Measurements from ENCODE around the gene TMEM208.
A peak's percentile ranks its signal among the peaks of the same experiment; 100 is the strongest.

The TMEM208 gene

DNA sequence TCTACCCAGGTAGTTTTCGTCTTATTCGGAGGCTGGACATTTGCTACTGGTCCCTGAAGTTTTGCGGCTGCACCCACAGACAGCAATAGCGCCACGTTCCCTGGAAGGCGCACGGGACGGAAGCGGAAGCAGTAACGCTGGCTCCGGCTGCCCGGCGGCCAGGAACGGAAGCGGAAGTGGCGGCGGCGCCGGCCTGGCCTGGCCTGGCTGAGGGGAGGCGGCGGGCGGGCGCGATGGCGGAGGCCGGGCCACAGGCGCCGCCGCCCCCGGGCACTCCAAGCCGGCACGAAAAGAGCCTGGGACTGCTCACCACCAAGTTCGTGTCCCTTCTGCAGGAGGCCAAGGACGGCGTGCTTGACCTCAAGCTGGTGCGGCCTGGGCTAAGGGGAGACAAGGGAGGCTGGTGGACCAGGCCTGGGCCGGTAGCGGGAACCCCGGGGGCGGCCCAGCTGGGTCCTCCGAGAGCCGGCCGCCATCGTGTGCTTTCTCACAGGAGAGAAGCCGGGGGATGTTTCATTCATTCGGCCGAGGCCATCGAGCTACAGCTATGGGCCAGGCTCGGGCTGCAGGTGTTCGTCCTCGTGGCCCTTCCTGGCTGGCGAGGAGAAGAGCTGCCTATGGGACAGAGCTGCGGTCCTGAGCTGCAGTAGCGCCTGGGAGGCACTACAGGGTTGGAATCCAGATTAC, 34.8 kb upstream of the TMEM208 start, which contains the start of gene E2F4:
E2F4 (plus strand) TSS at position 161 of the 687 bp plus-strand sequence; CDS start at position 234, 73 bp downstream.
- peak; percentile 94 for DNase-seq

DNA sequence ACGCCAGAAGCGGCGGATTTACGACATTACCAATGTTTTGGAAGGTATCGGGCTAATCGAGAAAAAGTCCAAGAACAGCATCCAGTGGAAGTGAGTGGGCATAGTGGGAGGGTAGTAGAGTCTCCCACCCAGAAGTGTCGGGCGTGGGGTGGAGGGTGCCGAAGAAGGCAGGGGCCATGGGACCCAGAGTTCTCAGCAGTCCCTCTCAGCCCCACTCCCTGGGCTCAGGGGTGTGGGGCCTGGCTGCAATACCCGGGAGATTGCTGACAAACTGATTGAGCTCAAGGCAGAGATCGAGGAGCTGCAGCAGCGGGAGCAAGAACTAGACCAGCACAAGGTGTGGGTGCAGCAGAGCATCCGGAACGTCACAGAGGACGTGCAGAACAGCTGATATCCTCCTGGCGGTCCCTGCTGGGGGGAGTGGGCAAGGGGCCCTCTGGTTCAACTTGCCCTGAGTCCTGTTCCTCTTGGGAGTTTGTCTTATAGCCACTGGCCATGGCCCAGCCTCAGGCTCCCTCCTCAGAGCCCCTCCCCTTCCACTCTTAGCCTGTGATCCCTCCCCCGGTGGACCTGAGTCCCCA, 34.1 kb upstream of the TMEM208 start:
- DNase-seq = no peak

DNA sequence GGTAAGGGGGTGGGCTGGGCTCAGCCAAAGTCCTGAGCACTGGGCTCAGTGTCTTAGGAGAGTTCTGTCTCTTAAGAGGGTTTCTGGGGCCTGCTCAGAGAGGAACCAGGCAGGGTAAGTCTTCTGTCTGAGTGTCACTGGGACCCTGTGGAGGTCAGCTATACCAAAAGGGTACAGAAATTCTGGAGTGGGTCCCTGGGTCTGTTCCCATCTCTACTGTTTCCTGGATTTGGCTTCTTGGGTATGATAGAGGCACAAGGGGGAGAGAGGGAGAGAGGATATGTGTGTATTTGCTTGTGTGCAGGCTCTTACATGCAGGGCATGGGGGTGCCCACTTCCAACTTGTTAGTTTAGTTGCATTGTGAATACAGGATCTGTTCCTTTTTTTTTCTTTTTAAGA, 33.4 kb upstream of the TMEM208 start:
- no peak for DNase-seq

DNA sequence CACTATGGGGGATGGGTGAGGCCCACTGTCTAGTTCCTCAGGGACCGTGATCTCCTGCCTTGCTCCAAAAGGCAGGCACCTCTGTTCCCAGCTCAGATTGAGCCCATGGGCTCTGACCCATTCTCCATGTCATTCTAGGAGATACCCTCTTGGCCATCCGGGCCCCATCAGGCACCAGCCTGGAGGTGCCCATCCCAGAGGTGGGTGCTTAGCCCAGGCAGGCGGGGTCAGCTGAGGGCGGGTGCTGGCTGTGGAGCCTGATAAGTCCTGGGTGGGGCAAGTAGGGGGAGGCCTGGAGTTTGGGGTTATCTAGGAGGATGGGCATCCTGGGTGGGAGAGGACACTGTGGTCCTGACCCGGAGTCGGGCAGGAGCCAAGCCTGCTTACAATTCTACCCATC, 32.7 kb upstream of the TMEM208 start:
- no peak for DNase-seq

DNA sequence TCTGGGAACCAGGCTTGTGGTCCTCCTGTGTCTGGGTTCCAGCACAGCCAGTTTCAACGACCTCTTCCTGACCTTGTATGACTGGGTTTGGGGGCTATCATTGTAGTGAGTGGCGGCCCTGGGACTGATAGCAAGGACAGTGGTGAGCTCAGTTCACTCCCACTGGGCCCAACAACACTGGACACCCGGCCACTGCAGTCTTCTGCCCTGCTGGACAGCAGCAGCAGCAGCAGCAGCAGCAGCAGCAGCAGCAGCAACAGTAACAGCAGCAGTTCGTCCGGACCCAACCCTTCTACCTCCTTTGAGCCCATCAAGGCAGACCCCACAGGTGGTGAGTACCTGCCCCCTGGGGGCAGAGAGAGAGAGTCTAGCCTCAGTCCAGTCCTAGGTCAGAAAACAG, 31.3 kb upstream of the TMEM208 start:
- no peak for DNase-seq

DNA sequence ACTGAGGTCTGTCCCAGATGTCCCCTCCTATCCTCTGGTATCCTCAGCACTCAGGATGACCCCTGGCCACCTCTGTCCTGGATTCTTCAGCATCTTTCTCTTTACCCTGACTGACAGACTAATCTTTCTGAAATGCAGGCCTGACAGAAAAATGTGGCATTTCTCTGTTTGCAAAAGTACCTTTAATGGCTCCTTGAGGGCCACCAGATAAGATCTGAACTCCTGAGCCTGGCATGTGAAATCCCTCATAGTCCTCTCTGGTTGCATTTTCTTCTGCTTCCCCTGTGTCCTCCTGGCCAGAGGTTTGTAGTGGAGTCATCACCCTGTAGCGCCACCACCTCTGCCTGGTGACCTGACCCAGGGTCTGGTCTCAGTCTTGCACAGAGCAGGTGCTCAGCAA, 30.0 kb upstream of the TMEM208 start:
- no peak for DNase-seq

DNA sequence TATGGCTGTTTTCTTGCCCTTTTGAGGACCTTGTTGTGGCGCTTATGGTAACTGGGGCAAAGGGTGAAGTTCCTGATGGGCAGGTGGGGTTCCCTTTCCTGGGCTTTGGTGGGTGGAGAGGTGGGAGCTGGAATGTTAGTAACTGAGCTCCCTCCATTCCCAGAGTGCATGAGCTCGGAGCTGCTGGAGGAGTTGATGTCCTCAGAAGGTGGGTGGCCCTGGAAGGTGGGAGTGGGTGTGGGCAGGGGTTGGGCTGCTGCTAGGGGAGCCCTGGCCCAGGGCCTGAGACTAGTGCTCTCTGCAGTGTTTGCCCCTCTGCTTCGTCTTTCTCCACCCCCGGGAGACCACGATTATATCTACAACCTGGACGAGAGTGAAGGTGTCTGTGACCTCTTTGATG, 29.2 kb upstream of the TMEM208 start:
- DNase-seq = no peak

DNA sequence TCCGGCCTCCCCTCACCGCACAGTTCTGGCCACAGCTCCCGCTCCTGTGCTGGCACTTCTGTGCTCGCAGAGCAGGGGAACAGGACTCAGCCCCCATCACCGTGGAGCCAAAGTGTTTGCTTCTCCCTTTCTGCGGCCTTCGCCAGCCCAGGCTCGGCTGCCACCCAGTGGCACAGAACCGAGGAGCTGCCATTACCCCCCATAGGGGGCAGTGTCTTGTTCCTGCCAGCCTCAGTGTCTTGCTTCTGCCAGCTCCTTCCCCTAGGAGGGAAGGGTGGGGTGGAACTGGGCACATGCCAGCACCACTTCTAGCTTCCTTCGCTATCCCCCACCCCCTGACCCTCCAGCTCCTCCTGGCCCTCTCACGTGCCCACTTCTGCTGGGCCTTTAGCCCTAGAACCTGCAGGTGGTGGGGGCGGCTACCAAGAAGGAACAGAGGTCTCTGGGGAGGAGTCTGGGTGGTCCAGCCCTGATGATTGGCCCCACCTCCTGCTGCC, 28.6 kb upstream of the TMEM208 start:
- DNase-seq = peak; percentile 57 to 64

DNA sequence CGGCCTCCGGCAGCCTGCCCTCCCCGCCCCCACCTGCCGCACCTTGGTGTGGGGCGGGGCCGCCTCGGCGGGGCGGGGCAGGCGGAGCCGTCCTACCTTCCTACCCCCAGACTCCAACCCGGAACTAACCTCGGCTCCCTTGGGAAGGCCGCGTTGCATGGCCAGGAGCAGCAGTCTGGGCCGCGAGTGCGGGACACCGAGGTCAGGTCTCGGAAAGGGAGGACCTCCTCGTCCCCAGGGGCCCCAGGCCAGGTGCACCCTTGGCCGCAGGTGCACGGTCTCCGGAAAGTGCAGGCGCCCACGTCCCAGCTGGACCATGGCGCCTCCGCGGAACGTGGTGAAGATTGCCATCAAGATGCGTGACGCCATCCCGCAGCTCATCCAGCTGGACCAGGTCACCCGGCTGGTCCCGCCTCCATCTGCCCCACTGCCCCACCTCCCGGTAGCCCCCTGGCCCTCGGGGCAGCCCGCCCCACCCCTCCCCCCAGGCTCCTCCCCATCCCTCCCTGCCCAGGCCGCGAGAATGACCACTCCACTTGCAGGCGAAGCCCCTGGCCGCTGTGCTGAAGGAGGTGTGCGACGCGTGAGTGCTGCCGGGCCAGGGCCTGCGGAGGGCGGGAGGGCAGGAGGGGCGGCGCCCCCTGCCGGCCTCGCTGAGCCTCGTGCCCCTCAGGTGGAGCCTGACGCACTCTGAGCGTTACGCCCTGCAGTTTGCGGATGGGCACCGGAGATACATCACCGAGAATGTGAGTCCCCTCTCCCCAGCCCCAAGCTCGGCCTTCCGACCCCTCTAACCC, 27.7 kb upstream of the TMEM208 start, which contains the start of gene ELMO3:
ELMO3 (plus strand) TSS at position 121 of the 797 bp plus-strand sequence; CDS start at position 317, 196 bp downstream.
- no peak for DNase-seq

DNA sequence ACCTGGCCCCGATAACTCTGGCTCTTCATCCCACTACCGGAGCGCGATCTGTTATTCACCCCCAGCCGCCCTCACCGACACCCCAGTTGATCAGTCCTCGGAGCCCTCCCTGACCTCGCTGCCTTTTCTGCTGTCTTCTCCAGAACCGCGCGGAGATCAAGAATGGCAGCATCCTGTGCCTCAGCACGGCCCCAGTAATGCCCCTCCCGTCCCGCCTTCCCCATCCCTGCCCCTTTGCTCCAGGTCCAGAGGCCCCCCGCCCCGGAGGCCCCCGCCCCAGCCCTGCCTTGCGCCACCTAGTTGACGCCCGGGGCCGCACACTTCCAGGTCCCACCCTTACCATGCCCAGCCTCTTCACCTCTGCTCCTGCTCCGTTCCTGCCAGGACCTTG, 27.1 kb upstream of the TMEM208 start:
- DNase-seq = no peak

DNA sequence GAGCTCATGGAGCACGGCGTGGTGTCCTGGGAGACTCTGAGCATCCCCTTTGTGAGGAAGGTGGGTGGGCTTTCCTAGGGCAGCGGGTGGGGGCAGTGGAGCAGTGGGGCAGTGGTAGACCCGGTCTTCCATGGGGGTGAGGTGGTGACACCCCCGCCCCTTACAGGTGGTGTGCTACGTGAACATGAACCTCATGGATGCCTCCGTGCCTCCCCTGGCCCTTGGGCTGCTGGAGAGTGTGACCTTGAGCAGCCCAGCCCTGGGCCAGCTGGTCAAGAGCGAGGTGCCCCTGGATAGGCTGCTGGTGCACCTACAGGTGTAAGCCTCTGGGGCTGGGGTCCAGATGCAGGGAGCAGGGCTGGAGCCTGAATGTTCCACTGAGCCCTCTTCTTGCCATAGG, 26.4 kb upstream of the TMEM208 start:
- DNase-seq = no peak

DNA sequence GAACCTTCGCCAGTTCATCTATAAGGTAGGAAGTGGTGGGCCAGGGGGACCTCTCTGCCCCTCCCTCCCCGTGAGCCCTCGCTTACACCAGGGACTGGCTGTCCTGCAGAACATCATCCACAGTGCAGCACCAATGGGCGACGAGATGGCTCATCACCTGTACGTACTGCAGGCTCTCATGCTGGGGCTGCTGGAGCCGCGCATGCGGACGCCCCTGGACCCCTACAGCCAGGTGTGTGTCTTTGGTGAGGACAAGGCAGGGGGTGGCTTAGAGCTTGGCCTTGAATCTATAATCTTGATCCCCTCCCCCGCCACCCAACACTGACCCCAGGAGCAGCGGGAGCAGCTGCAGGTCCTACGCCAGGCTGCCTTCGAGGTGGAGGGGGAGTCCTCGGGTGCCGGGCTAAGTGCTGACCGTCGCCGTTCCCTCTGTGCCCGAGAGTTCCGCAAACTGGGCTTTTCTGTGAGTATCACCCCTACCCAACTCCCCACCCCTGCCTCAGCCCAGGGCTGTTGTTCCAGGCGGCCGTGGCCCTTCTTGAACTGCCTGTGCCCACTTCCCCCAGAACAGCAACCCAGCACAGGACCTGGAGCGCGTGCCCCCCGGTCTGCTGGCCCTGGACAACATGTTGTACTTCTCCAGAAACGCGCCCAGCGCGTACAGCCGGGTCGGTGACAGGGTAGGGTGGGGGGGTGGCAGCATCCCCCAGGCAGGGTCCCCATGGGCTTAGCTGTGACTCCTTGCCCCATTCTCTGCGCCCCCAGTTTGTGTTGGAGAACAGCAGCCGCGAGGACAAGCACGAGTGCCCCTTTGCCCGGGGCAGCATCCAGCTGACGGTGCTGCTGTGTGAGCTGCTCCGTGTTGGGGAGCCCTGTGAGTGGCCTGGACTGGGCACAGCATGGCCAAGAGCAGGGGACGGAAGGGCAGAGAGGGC, 25.3 kb upstream of the TMEM208 start:
- DNase-seq = no peak

DNA sequence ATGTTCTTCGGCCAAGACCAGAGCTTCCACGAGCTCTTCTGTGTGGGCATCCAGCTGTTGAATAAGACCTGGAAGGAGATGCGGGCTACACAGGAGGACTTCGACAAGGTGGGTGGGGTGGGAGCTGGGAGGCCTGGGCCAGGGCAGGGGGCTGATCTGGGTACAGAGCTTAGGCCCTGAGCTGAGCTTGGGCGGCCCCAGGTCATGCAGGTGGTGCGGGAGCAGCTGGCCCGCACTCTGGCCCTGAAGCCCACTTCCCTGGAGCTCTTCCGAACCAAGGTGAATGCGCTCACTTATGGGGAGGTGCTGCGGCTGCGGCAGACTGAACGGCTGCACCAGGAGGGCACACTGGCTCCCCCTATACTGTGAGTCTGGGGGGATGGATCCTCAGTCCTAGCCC, 24.5 kb upstream of the TMEM208 start:
- DNase-seq = no peak

DNA sequence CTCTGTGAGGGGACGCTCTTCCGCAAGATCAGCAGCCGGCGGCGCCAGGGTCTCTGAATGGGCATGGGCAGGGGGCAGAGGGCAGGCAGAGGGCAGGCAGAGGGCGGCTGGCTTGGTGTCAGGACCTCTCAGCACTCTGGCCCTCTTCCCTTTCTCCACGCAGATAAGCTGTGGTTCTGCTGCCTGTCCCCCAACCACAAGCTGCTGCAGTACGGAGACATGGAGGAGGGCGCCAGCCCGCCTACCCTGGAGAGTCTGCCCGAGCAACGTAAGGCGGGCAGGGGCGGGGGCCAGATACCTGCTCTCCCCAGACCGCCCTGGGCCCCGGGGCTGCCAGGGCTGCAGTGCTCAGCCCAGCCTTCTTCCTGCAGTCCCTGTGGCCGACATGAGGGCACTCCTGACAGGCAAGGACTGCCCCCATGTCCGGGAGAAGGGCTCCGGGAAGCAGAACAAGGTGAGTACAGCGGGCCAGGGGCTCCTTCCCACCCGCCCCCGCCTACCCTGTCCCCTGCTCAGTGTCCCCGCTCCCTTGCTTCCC, 23.9 kb upstream of the TMEM208 start:
- DNase-seq = no peak

DNA sequence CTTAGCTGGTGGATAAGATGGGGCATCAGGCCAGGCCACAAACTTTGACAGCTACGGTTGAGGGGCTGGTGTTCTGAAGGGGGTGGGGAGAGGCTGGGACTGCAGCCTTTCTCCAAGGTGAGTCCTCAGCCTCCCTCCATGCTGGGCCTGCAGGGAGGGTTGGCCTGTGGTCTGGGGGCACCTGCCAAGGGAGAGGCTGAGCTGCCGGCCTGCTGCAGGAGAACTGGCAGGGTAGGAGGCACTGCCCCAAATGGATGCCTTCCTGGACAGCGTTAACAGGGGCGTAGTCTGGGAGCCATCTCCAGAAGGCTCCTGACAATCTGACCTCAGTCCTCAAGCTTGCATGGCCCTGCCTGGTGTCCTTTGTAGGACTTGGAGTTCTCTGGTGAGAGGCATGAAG, 22.9 kb upstream of the TMEM208 start:
- no peak for DNase-seq

DNA sequence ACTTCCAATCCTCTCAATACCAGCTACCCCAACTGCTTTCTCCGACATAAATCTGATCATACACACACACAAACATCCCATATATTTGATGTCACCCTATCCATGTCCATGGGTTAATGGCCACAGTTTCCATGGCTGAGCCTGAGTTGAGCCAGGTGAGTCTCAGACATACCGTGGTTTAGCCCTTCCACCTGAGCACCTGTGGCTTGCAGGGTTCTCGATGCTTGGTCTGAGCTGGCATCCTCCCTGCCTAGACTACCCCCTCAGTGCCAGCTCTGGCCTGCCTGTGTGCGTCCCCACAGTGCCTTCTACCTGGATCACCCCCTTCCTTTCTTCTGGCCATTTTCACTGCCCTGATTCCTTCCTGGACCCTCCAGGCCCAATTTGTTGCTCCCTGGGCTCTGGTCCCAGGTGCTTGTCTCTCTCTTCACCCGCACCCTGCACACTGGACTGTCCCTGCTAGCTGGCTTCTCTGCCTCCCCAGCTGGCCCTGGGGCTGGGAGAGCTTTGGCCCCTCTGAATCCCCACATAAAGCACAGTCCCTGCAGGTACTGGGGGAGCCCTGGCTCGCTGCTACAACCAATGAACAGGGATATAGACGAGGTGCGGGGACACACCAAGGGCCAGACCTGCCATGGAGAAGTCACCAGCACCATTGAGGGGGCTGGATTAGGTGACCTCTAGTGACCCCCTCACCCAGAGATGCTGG, 20.6 kb upstream of the TMEM208 start:
- no peak for DNase-seq

DNA sequence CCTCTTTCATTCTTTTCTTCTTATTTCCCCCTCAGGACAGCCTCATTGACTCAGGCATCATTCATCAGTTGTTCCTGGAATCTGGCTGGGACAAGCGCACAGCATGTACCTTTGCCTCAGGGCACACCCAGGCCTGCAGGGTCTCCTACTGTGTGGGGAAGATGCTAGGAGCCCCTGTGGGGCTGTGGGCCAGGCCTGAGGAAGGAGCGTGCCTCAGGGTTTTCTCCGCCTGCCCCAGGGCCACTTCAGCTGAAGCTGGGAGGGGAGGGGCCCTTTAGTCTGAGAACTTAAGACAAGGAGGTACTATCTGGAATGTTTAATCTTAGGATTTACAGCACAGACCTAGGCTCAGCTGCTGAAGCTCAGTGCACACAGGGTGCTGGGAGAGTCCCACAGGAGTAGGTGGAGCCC, 20.1 kb upstream of the TMEM208 start:
- DNase-seq = no peak

DNA sequence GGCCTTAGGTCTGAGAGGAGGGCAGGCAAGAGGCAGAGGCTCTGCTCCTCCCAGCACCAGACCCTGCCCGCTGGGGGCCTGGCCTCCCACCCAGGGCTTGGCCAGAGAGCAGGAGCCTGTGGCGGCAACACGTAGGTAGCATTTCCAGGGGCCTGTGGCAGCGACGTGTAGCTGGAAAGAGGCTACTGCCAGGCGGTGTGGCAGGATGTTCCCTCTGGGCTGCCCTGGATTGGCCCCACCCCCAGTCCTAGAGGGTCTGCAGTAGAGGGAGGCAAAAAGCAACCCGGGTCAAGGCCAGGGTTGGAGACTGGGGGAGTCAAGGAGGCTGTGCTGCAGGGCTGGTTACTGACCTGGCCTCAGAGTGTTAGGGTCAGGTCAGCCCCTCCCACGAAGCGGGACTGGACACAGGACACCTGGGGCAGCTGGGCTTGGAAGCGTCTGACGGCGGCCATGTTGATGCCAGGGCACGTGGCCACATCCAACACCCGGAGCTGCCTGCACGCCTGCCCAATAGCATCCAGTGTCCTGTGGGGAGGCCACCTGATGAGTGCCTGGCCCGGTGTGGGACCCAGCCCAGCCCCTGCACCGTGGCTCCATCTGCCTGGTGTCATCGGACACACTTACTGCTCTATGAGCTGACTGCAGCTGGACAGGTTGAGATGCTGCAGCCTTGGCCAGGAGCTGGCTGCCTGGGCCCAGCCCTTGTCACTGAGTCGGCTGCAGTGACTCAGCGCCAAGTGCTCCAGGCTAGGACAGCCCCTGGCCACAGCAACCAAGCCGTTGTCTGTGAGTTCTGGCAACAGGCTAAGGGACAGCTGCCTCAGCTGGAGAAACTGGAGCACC, 19.5 kb upstream of the TMEM208 start:
- no peak for DNase-seq

DNA sequence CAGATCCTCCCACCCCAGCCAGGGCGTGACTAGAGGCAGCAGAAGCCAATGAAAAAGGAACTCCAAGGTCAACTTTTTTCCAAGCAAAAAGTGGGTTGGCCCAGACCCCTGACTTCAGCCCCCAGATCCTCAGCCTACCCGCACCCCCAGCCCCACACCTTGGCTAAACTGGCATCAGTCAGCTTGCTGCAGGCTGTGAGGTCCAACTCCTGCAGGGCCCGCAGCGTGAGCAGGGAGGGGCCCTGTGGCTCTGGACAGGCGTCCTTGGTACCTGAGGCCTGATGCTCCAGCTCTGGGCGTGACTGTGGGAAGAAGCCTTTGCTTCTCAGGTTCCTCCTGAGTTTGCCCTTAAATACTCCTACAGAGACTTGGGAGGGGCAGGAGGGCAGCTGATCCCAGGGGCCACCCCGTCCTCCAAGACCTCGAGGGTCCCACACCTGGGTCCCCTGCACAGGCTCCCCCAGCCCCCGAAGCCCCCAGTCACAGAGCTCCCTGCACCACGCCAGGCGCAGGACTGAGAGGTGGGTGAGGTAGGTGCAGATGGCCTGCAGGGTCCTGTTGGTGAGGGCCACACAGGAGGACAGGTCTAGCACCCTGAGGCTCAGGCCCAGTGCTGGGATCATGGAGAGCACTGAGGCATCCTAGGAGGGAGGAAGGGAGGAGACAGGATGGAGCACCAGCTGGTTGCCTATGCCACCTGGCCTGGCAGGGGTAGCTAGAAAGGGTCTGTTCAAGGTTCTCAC, 18.6 kb upstream of the TMEM208 start:
- no peak for DNase-seq

DNA sequence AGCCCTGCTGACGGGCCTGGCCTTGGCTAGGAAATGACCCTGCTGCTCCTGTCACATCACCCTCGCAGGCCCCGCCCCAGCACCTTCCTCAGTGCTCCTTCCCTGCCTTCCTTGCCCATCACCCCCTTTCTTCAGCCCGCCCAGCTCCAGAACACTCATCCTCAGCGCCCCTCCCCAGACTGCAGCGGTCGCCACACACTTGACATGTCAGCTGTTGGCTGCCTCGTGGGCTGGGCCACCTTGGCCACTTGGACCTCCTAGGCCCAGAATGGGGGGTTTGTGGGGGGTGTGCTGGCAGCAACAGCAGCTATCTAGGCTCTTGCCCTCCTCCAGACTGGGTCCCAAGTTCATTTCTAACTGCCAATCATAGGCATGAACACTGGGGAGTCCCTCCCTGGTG, 17.4 kb upstream of the TMEM208 start:
- DNase-seq = no peak
